Trophoblast cell (in vitro differentiated cells and primary cell): ENCODE results near the gene OR5H15. TPM values are rescaled to one million over a fixed set of nuclear protein-coding genes. Genes with fewer than 3 reads are reported as not detected.
"Not testable (repeated sequence)": the region's sequence is repeated elsewhere in the genome, so short reads cannot be mapped to it uniquely, and the experiment has no call there.

Source experiments
- DNase-seq, 2 donors: peaks; one replicate each; pipeline ENCODE4 v3.0.0-alpha.2; 2016
- H2AFZ ChIP-seq: 2 replicates; pipeline ENCODE4 v1.6.1; 2013; ENCODE audit warnings: low read length, moderate library complexity, mild to moderate bottlenecking; ENCODE audit not compliant: insufficient read depth, poor library complexity
- H2AK5ac ChIP-seq: 2 replicates; pipeline ENCODE4 v1.6.1; 2013; ENCODE audit warnings: mild to moderate bottlenecking, low read length
- H2BK120ac ChIP-seq: 2 replicates; pipeline ENCODE4 v1.6.1; 2013; ENCODE audit warnings: low read length, mild to moderate bottlenecking, moderate library complexity; ENCODE audit not compliant: insufficient read depth, poor library complexity
- H2BK12ac ChIP-seq: 2 replicates; pipeline ENCODE4 v1.6.1; 2013; ENCODE audit warnings: mild to moderate bottlenecking, low read length, moderate library complexity
- H2BK5ac ChIP-seq: 2 replicates; pipeline ENCODE4 v1.6.1; 2013; ENCODE audit warnings: low read length, low read depth, moderate library complexity, mild to moderate bottlenecking; ENCODE audit not compliant: poor library complexity
- H3K14ac ChIP-seq: 2 replicates; pipeline ENCODE4 v1.6.1; 2013; ENCODE audit warnings: mild to moderate bottlenecking, low read length
- H3K18ac ChIP-seq: 2 replicates; pipeline ENCODE4 v1.6.1; 2013; ENCODE audit warnings: mild to moderate bottlenecking, low read length
- H3K23ac ChIP-seq: 2 replicates; pipeline ENCODE4 v1.6.1; 2013; ENCODE audit warnings: low read length
- H3K27ac ChIP-seq: 2 replicates; pipeline ENCODE4 v1.5.1; 2013; ENCODE audit warnings: low read depth, mild to moderate bottlenecking, inconsistent platforms, low read length, moderate library complexity
- H3K27me3 ChIP-seq: 2 replicates; pipeline ENCODE4 v1.6.1; 2013; ENCODE audit warnings: inconsistent platforms, mild to moderate bottlenecking, low read length, moderate library complexity; ENCODE audit not compliant: insufficient read depth
- H3K36me3 ChIP-seq, 2 experiments: 1 replicate in 1 of 2; 2 replicates in 1 of 2; pipeline ENCODE4 v1.6.1; 2013; ENCODE audit warnings: low read length in 2 of 2, mild to moderate bottlenecking in 2 of 2, moderate library complexity in 1 of 2; ENCODE audit not compliant: insufficient read depth in 2 of 2, control insufficient read depth in 1 of 2
- H3K4ac ChIP-seq: 2 replicates; pipeline ENCODE4 v1.6.1; 2013; ENCODE audit warnings: low read depth, mild to moderate bottlenecking, low read length, moderate library complexity
- H3K4me1 ChIP-seq, 2 experiments: 1 replicate in 1 of 2; 2 replicates in 1 of 2; pipeline ENCODE4 v1.6.1; 2013; ENCODE audit warnings: low read length in 2 of 2, mild to moderate bottlenecking in 2 of 2, moderate library complexity in 1 of 2; ENCODE audit not compliant: insufficient read depth in 2 of 2, control insufficient read depth in 1 of 2
- H3K4me2 ChIP-seq: 2 replicates; pipeline ENCODE4 v1.6.1; 2013; ENCODE audit warnings: inconsistent platforms, mild to moderate bottlenecking, low read length, moderate library complexity
- H3K4me3 ChIP-seq: 2 replicates; pipeline ENCODE4 v1.5.1; 2013; ENCODE audit warnings: mild to moderate bottlenecking, low read depth, low read length, inconsistent platforms
- H3K79me1 ChIP-seq: one replicate; pipeline ENCODE4 v1.6.1; 2013; ENCODE audit warnings: low read length
- H3K79me2 ChIP-seq: 2 replicates; pipeline ENCODE4 v1.6.1; 2013; ENCODE audit warnings: low read length, mild to moderate bottlenecking; ENCODE audit not compliant: control insufficient read depth, insufficient read depth, poor library complexity
- H3K9ac ChIP-seq: 2 replicates; pipeline ENCODE4 v1.6.1; 2013; ENCODE audit warnings: mild to moderate bottlenecking, low read length
- H3K9me3 ChIP-seq: 2 replicates; pipeline ENCODE4 v1.6.1; 2013; ENCODE audit warnings: low read depth, mild to moderate bottlenecking, control low read depth, inconsistent platforms, low read length; ENCODE audit not compliant: insufficient read depth
- H4K12ac ChIP-seq: 2 replicates; pipeline ENCODE4 v1.6.1; 2013; ENCODE audit warnings: low read depth, mild to moderate bottlenecking, low read length, moderate library complexity
- H4K8ac ChIP-seq: 2 replicates; pipeline ENCODE4 v1.6.1; 2013; ENCODE audit warnings: low read depth, mild to moderate bottlenecking, low read length, moderate library complexity
- H4K91ac ChIP-seq: one replicate; pipeline ENCODE4 v1.6.1; 2013; ENCODE audit warnings: low read depth, mild to moderate bottlenecking, low read length, moderate library complexity
- WGBS: extraction: QIAGEN DNeasy Blood & Tissue Kit; methylation state at CpG from one replicate; pipeline ENCODE4 v1.1.7; 2013; ENCODE audit warnings: missing lambda C conversion rate; ENCODE audit not compliant: insufficient read length, insufficient coverage; ENCODE audit errors: extremely low coverage; 5-methylcytosine and 5-hydroxymethylcytosine counted together
- polyA plus RNA-seq: library from polyadenylated mRNA; stranded (reverse); fragments of 200-250 nt; gene quantifications from 2 replicates; pipeline ENCODE4 v1.2.3, GENCODE V29; 2013

OR5H15 gene
- polyA plus RNA-seq = not detected in 2 replicates

DNA sequence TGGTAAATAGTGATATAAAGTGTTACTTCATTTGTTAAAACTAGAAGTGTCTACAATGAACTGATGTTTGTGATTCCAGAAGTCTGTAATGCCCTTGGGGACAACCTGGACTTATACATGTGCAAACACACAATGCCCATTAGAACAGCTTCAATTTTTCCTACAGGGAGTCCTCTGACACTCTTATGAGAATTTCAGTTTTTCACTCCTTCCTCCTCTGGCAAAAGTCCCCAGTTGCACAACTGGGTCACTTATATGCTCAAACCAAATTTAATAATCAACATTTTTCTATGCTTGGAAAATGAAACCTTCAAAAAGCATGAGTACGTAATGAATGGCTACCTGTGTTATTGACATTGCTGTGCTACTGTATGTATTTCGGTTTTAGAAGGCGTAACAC lies at the start of gene OR5H15:
Gene OR5H15, plus strand, starts transcription at position 301 of the 400 bp plus-strand sequence. CDS start 2,004 bp downstream, outside the sequence.
- no peak within 1 kb of the TSS for H3K23ac ChIP-seq
- no peak within 1 kb of the TSS for H2AK5ac ChIP-seq
- no peak within 1 kb of the TSS for H2BK120ac ChIP-seq
- no peak within 1 kb of the TSS for H3K4me2 ChIP-seq
- no CpG with 5 or more reads among the region's 3 CpGs for WGBS
- H2BK12ac ChIP-seq = no peak within 1 kb of the TSS
- no peak for DNase-seq
- H3K4me3 ChIP-seq = no peak within 1 kb of the TSS
- H4K8ac ChIP-seq = no peak within 1 kb of the TSS
- H3K4ac ChIP-seq = no peak within 1 kb of the TSS
- H3K79me2 ChIP-seq = no peaks in the 10 kb centered on the region
- H2BK5ac ChIP-seq = no peak within 1 kb of the TSS
- no peaks in the 10 kb centered on the region for H3K9me3 ChIP-seq
- no peaks in the 10 kb centered on the region for H3K4me1 ChIP-seq
- H4K91ac ChIP-seq = no peak within 1 kb of the TSS
- H3K36me3 ChIP-seq = no peaks in the 10 kb centered on the region
- no peak within 1 kb of the TSS for H3K9ac ChIP-seq
- no peaks in the 10 kb centered on the region for H3K79me1 ChIP-seq
- no peak within 1 kb of the TSS for H3K27ac ChIP-seq
- H4K12ac ChIP-seq = no peak within 1 kb of the TSS
- no peak within 1 kb of the TSS for H3K14ac ChIP-seq
- H3K27me3 ChIP-seq = no peaks in the 10 kb centered on the region
- H2AFZ ChIP-seq = no peak within 1 kb of the TSS
- H3K18ac ChIP-seq = no peak within 1 kb of the TSS

DNA sequence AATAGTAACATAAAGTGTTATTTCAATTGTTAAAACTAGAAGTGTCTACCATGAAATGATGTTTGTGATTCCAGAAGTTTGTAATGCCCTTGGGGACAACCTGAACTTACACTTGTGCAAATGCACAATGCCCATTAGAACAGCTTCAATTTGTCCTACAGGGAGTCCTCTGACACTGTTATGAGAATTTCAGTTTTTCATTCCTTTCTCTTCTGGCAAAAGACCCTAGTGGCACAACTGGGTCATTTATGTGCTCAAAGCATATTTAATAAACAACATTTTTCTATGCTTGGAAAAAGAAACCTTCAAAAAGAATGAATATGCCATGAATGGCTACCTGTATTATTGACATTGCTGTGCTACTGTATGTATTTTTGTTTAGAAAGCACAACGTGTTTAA lies 36.1 kb upstream of the OR5H15 start, which contains the start of gene OR5H1:
Gene OR5H1, plus strand, starts transcription at position 301 of the 400 bp plus-strand sequence. CDS start 1,977 bp downstream, outside the sequence.
- Histone ChIP-seq H4K91ac (no peak within 1 kb of the TSS), H3K36me3 (no peaks in the 10 kb centered on the region), H3K4me2 (no peak within 1 kb of the TSS), H3K9me3 (no peaks in the 10 kb centered on the region), H3K4ac (no peak within 1 kb of the TSS), H4K12ac (no peak within 1 kb of the TSS), H2BK120ac (no peak within 1 kb of the TSS), H3K23ac (no peak within 1 kb of the TSS), H3K27ac (no peak within 1 kb of the TSS), H3K4me3 (no peak within 1 kb of the TSS), H2AFZ (no peak within 1 kb of the TSS), H3K27me3 (no peaks in the 10 kb centered on the region), H2BK5ac (no peak within 1 kb of the TSS), H3K79me1 (no peaks in the 10 kb centered on the region), H4K8ac (no peak within 1 kb of the TSS), H3K4me1 (no peaks in the 10 kb centered on the region), H2AK5ac (no peak within 1 kb of the TSS), H3K9ac (no peak within 1 kb of the TSS), H3K79me2 (no peaks in the 10 kb centered on the region), H2BK12ac (no peak within 1 kb of the TSS), H3K14ac (no peak within 1 kb of the TSS), H3K18ac (no peak within 1 kb of the TSS)
- no peak for DNase-seq
- WGBS = no CpG with 5 or more reads among the region's 1 CpG

DNA sequence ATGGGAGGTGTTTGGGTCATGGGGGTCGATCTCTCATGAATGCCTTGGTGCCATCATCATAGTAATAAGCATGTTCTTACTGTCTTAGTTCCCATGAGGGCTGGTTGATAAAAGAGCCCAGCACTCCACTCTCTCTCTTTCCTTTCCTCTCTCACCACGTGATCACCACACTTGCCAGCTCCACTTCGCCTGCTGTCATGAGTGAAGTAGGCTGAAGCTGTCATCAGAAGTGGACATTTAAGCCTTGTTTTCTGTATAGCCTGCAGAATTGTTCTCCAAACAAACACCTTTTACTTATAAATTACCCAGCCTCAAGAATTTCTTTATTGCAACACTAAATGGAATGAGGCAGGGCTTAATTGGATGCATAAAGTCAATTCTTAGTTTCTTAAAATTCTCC lies 29.9 kb upstream of the OR5H15 start:
- peak overlapping the region; percentile 84 for H4K8ac ChIP-seq
- no peaks in the 10 kb centered on the region for H3K9me3 ChIP-seq
- peak overlapping the region; percentile 66 for H3K14ac ChIP-seq
- WGBS = no CpG with 5 or more reads among the region's 3 CpGs
- H3K4me1 ChIP-seq = peaks cover 3% of the 10 kb centered on the region in 2 experiments
- H3K4ac ChIP-seq = peak overlapping the region; percentile 79
- peak; percentile 32 to 65 for DNase-seq
- H2BK5ac ChIP-seq = peak overlapping the region; percentile 82
- no peaks in the 10 kb centered on the region for H3K27me3 ChIP-seq
- H2BK12ac ChIP-seq = peak overlapping the region; percentile 95
- no peak overlapping the region for H3K4me2 ChIP-seq
- H3K23ac ChIP-seq = no peak overlapping the region
- H2AFZ ChIP-seq = no peak overlapping the region
- H3K79me1 ChIP-seq = peaks cover 9% of the 10 kb centered on the region
- peak overlapping the region; percentile 43 for H4K12ac ChIP-seq
- H3K9ac ChIP-seq = no peak overlapping the region
- H3K36me3 ChIP-seq = no peaks in the 10 kb centered on the region
- peak overlapping the region; percentile 87 for H4K91ac ChIP-seq
- no peaks in the 10 kb centered on the region for H3K79me2 ChIP-seq
- H3K27ac ChIP-seq = peak overlapping the region; percentile 47
- no peak overlapping the region for H3K4me3 ChIP-seq
- peak overlapping the region; percentile 76 for H2BK120ac ChIP-seq
- peak overlapping the region; percentile 71 for H3K18ac ChIP-seq
- peak overlapping the region; percentile 74 for H2AK5ac ChIP-seq

DNA sequence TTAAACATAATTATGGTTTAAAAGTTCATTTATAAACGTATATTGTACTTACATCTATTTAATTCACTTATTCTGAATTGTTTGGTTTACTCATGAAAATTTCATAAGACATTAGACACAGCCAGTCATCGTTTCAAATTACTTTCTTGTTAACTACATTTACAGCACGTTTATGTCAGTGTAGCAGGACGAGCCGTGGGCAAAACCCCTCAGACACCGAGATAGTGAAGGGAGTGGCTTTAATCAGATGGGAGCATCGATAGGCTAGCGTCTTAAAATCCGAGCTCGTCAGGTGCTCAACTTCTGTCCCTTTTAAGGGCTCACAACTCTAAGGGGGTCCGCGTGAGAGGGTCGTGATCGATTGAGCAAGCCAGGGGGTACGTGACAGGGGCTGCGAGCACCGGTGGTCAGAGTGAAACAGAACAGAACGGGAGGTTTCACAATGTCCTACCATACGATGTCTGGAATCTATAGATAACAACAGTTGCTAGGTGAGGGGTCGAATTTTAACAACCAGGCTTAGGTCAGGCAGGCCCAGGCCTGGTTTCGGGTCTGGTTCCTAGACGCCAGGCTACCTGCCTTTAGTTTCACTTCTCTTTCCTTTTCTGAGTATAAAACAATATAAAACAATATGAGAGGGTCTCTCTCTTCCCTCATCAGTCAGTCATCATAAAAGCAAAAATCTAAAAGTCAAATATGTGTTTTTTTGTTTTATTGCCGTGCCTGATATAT lies 28.5 kb upstream of the OR5H15 start:
- not testable (repeated sequence) for H2AFZ ChIP-seq, H3K4ac ChIP-seq, H3K9me3 ChIP-seq, H3K79me2 ChIP-seq, H3K23ac ChIP-seq, H2BK12ac ChIP-seq, H3K79me1 ChIP-seq, H3K27me3 ChIP-seq, H4K12ac ChIP-seq, H3K18ac ChIP-seq, H2AK5ac ChIP-seq, H3K4me3 ChIP-seq, H3K9ac ChIP-seq, H3K36me3 ChIP-seq, H3K4me1 ChIP-seq
- Histone ChIP-seq H4K8ac (peak overlapping the region; percentile 19), H4K91ac (peak overlapping the region; percentile 62), H3K14ac (peak overlapping the region; percentile 56), H3K4me2 (peak overlapping the region; percentile 26), H3K27ac (peak overlapping the region; percentile 79), H2BK5ac (peak overlapping the region; percentile 73), H2BK120ac (peak overlapping the region; percentile 51)
- peak; percentile 71 to 87 for DNase-seq
- WGBS = no CpG with 5 or more reads among the region's 23 CpGs
